ENCODE measurements around the gene SNRPB2. TPM values are rescaled to one million over a fixed set of nuclear protein-coding genes. Genes with fewer than 3 reads are reported as not detected.
A peak's percentile ranks its signal among the peaks of the same experiment; 100 is the strongest.

Gene SNRPB2
- 84.8 TPM for total RNA-seq (2013)
- polyA plus RNA-seq (10 to 100 TPM; 25.2 to 66.3 (median 62.3) TPM), polyA minus RNA-seq (9.4 and 16.7 TPM in 2 replicates), total RNA-seq (33.7 to 56.7 (median 47.2) reads per million in 11 experiments)

DNA sequence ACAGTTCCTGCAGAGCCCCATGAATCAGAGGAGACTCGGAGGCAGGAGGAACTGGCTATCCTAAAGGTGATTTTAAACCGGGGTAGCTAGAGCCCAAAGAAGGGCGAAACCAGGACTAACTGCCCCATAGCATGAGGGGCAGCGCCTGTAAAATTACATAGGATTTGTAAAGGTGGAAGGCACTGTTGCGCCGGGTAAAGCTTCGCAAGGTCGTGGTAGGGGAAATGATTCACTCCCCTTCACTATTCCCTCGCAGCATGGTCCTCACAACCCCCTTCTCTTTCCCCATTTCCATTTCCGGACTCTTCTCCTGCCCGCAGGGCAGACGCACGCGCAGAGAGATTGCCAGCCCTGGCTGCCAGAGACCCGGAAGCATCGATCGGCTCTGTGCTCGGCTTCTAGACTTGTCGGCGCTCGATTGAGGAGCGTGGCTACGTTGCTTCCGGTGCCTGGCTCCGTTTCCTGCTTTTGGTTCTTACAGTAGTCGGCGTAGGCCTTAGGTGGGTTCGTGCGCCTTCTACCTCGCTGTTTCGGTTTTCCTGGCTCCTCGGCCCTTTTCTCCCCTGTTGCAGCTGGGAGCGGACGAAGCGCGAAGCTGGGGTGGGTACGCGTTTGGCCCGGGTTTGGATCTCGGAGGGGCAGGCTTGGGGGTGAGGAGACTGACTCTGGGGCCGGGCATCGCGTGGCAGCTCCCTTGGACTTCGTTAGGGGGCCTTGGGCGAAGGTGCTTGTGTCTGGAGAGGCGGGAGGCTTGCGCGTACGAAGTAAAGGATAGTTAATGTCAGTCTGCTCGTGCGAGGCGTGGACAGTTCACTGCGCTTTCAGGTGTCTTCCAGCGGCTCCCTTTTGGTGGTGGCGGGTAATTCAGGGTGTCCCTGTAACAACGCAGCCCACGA, at the start of gene SNRPB2:
SNRPB2 (plus strand) TSS at position 462 of the 896 bp plus-strand sequence. CDS start 1,677 bp downstream, outside the sequence.
- Histone ChIP-seq H3K27me3 (ENCODE audit: control insufficient read depth in 2 of 2, insufficient read depth in 2 of 2, low read length in 2 of 2) (peaks cover 21 to 34% of the 10 kb centered on the region in 2 donors), H3K4me1 (ENCODE audit: control insufficient read depth in 1 of 2, insufficient read depth in 2 of 2, low read length in 2 of 2) (peaks cover 13 to 25% of the 10 kb centered on the region in 2 donors), H4K20me1 (ENCODE audit: insufficient read depth, low read length) (peaks cover 19% of the 10 kb centered on the region), H3K9ac (ENCODE audit: insufficient read depth, low read length, poor library complexity, severe bottlenecking) (peak within 1 kb of the TSS; percentile 97), H3K27ac (ENCODE audit: low read depth in 1 of 2, low read length in 2 of 2) (peak within 1 kb of the TSS; percentile 83 to 98), H3K9me3 (replicated peaks in 1 of 2; ENCODE audit: control insufficient read depth in 1 of 2, insufficient read depth in 1 of 2, low read length in 2 of 2) (peaks cover 0 to 4% of the 10 kb centered on the region in 2 donors), H3K4me3 (replicated peaks in 1 of 3; ENCODE audit: low read depth in 2 of 3, low read length in 3 of 3) (peak within 1 kb of the TSS; percentile 84 to 92 (median 90)), H3K36me3 (replicated peaks in 1 of 2; ENCODE audit: control insufficient read depth in 1 of 2, insufficient read depth in 2 of 2, low read length in 2 of 2) (peaks cover 28 to 29% of the 10 kb centered on the region in 2 donors), H3K79me2 (ENCODE audit: insufficient read depth, low read length) (peaks cover 27% of the 10 kb centered on the region), H2AFZ (ENCODE audit: insufficient read depth, low read depth, low read length, poor library complexity, severe bottlenecking) (peak within 1 kb of the TSS; percentile 96), H3K4me2 (replicated peaks; ENCODE audit: extremely low read depth, low read length, poor library complexity, severe bottlenecking) (peak within 1 kb of the TSS; percentile 84)
- 2% methylated on average over 39 of the region's 57 CpGs for WGBS (ENCODE audit: insufficient coverage)
- Mint-ChIP-seq H3K36me3 (peaks cover 37 to 44% of the 10 kb centered on the region in 2 donors), H3K4me3 (peak within 1 kb of the TSS; percentile 98 to 100), H3K27ac (peak within 1 kb of the TSS; percentile 99 to 100 (median 100)), H3K4me1 (peaks cover 34% of the 10 kb centered on the region), H3K9me3 (peaks cover 11 to 21% (median 14%) of the 10 kb centered on the region in 7 donors), H3K27me3 (ENCODE audit: low read depth in 3 of 3) (peaks cover 18 to 32% (median 25%) of the 10 kb centered on the region in 3 donors)
- DNase-seq: peak; percentile 94 to 99 (median 97)
- TF ChIP-seq, protein P1, sequence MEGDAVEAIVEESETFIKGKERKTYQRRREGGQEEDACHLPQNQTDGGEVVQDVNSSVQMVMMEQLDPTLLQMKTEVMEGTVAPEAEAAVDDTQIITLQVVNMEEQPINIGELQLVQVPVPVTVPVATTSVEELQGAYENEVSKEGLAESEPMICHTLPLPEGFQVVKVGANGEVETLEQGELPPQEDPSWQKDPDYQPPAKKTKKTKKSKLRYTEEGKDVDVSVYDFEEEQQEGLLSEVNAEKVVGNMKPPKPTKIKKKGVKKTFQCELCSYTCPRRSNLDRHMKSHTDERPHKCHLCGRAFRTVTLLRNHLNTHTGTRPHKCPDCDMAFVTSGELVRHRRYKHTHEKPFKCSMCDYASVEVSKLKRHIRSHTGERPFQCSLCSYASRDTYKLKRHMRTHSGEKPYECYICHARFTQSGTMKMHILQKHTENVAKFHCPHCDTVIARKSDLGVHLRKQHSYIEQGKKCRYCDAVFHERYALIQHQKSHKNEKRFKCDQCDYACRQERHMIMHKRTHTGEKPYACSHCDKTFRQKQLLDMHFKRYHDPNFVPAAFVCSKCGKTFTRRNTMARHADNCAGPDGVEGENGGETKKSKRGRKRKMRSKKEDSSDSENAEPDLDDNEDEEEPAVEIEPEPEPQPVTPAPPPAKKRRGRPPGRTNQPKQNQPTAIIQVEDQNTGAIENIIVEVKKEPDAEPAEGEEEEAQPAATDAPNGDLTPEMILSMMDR (IDR thresholded peaks at IDR 0.05): no peak
- intact Hi-C loops (cut with micrococcal nuclease): loop anchor here in 1 of 2 donors (2.0 to 10.0 kb wide), 2 partner anchors 155 to 1565 kb away; no protein-coding TSS in a partner anchor

- no peak overlapping the region for H3K27ac ChIP-seq (ENCODE audit: low read depth in 1 of 2, low read length in 2 of 2)
- no peak overlapping the region for H3K4me3 Mint-ChIP-seq
- no peaks in the 10 kb centered on the region for H3K4me1 ChIP-seq (ENCODE audit: control insufficient read depth in 1 of 2, insufficient read depth in 2 of 2, low read length in 2 of 2)
- H3K36me3 Mint-ChIP-seq: no peaks in the 10 kb centered on the region
- H2AFZ ChIP-seq (ENCODE audit: insufficient read depth, low read depth, low read length, poor library complexity, severe bottlenecking): no peak overlapping the region
- no peak for DNase-seq
- no peaks in the 10 kb centered on the region for H3K4me1 Mint-ChIP-seq
- H3K27ac Mint-ChIP-seq: no peak overlapping the region
- intact Hi-C loops (cut with micrococcal nuclease): no loop called here
- H3K27me3 Mint-ChIP-seq (ENCODE audit: low read depth in 3 of 3): peaks cover 0 to 7% (median 5%) of the 10 kb centered on the region in 3 donors
- no peak overlapping the region for H3K4me2 ChIP-seq (replicated peaks; ENCODE audit: extremely low read depth, low read length, poor library complexity, severe bottlenecking)
- H3K9me3 ChIP-seq (replicated peaks in 1 of 2; ENCODE audit: control insufficient read depth in 1 of 2, insufficient read depth in 1 of 2, low read length in 2 of 2): no peaks in the 10 kb centered on the region
- no peaks in the 10 kb centered on the region for H3K27me3 ChIP-seq (ENCODE audit: control insufficient read depth in 2 of 2, insufficient read depth in 2 of 2, low read length in 2 of 2)
- no peaks in the 10 kb centered on the region for H3K36me3 ChIP-seq (replicated peaks in 1 of 2; ENCODE audit: control insufficient read depth in 1 of 2, insufficient read depth in 2 of 2, low read length in 2 of 2)
- no CpG with 5 or more reads among the region's 2 CpGs for WGBS (ENCODE audit: insufficient coverage)
- peaks cover 0 to 5% (median 0%) of the 10 kb centered on the region in 7 donors for H3K9me3 Mint-ChIP-seq
- H3K4me3 ChIP-seq (replicated peaks in 1 of 3; ENCODE audit: low read depth in 2 of 3, low read length in 3 of 3): no peak overlapping the region
- no peak overlapping the region for H3K9ac ChIP-seq (ENCODE audit: insufficient read depth, low read length, poor library complexity, severe bottlenecking)
- no peaks in the 10 kb centered on the region for H4K20me1 ChIP-seq (ENCODE audit: insufficient read depth, low read length)
- H3K79me2 ChIP-seq (ENCODE audit: insufficient read depth, low read length): no peaks in the 10 kb centered on the region
- TF ChIP-seq, protein P1 (IDR thresholded peaks at IDR 0.05): no peak
These were observed 45.4 kb upstream of the SNRPB2 start for GRCh38 chr20:16684416-16684815.
